IPS-NIHi7 (cell line): Measurements from ENCODE around the gene PTPN3.
"Not testable (repeated sequence)": the region's sequence is repeated elsewhere in the genome, so short reads cannot be mapped to it uniquely, and the experiment has no call there.

ENCODE experiments used
- DNase-seq: peaks from one replicate; pipeline ENCODE4 v3.0.0; 2012; ENCODE audit warnings: mixed read lengths; ENCODE audit errors: extremely low spot score

The PTPN3 gene

GRCh38 chr9:109401169-109401989 lies 96.7 kb downstream of the PTPN3 start:
- peak; percentile 90 for DNase-seq

GRCh38 chr9:109399258-109399767 lies 98.8 kb downstream of the PTPN3 start:
- DNase-seq: no peak

- no peak for DNase-seq
Measured at GRCh38 chr9:109391176-109391575, 106.9 kb downstream of the PTPN3 start.

GRCh38 chr9:109387856-109388255 lies 110.3 kb downstream of the PTPN3 start:
- no peak for DNase-seq

- no peak for DNase-seq
Measured at GRCh38 chr9:109387206-109387605, 110.9 kb downstream of the PTPN3 start.

- DNase-seq: no peak
Measured at GRCh38 chr9:109385499-109385898, 112.6 kb downstream of the PTPN3 start.

GRCh38 chr9:109383947-109384346 lies 114.2 kb downstream of the PTPN3 start:
- no peak for DNase-seq

GRCh38 chr9:109383356-109383755 lies 114.8 kb downstream of the PTPN3 start:
- no peak for DNase-seq

- no peak for DNase-seq
Measured at GRCh38 chr9:109382585-109382984, 115.5 kb downstream of the PTPN3 start.

GRCh38 chr9:109382182-109382581 lies 115.9 kb downstream of the PTPN3 start:
- DNase-seq: no peak

- DNase-seq: no peak
Measured at GRCh38 chr9:109381011-109381729, 116.9 kb downstream of the PTPN3 start.

- DNase-seq: no peak
Measured at GRCh38 chr9:109379513-109379912, 118.6 kb downstream of the PTPN3 start.

GRCh38 chr9:109378316-109378715 lies 119.8 kb downstream of the PTPN3 start:
- DNase-seq: no peak

GRCh38 chr9:109372246-109372645 lies 125.9 kb downstream of the PTPN3 start:
- no peak for DNase-seq

GRCh38 chr9:109371374-109371773 lies 126.7 kb downstream of the PTPN3 start:
- DNase-seq: no peak

GRCh38 chr9:109369285-109369684 lies 128.8 kb downstream of the PTPN3 start:
- no peak for DNase-seq

- DNase-seq: no peak
Measured at GRCh38 chr9:109360771-109361170, 137.3 kb downstream of the PTPN3 start.

- DNase-seq: not testable (repeated sequence)
Measured at GRCh38 chr9:109358968-109359603, 139.0 kb downstream of the PTPN3 start.

GRCh38 chr9:109355564-109356297 lies 142.4 kb downstream of the PTPN3 start:
- peak; percentile 41 for DNase-seq

- DNase-seq: no peak
Measured at GRCh38 chr9:109354190-109354589, 143.9 kb downstream of the PTPN3 start.

GRCh38 chr9:109351032-109351431 lies 147.1 kb downstream of the PTPN3 start:
- no peak for DNase-seq

- no peak for DNase-seq
Measured at GRCh38 chr9:109349421-109349846, 148.7 kb downstream of the PTPN3 start.
